PC-3 (cell line): ENCODE data around the gene C19orf47. TPM values are rescaled to one million over a fixed set of nuclear protein-coding genes. Genes with fewer than 3 reads are reported as not detected.
A peak's percentile ranks its signal among the peaks of the same experiment; 100 is the strongest.

Experiments used
- microRNA-seq: library from miRNA; unstranded; fragments of <30 nt; microRNA quantifications from one replicate; pipeline ENCODE4 v1.1.0, GENCODE V29; 2020; ENCODE audit not compliant: unreplicated experiment
- total RNA-seq: library from RNA; depleted of rRNA; stranded (reverse); fragments of >200 nt; gene quantifications from 2 replicates; pipeline ENCODE4 v1.2.3, GENCODE V29; 2014; rRNA removed

Gene C19orf47
- total RNA-seq, 1 experiment from 2014 or later = 13.9 TPM

Small RNAs within 50 kb of the gene (microRNA-seq; reads per million reads assigned to microRNA genes)
- gene MIR641 (22.1 reads per million, percentile 47 among the genes with 10 or more reads in this experiment), gene MIR6796 (not detected)

Other genes starting within 250 kb of the C19orf47 start
- 11.2 and 13.0 TPM in 2 replicates for gene MAP3K10, start 157.0 kb downstream of the C19orf47 start, total RNA-seq
- 0.15 and 0.17 TPM in 2 replicates for gene TTC9B, start 130.0 kb downstream of the C19orf47 start, total RNA-seq
- not detected in 2 replicates for gene CCNP, start 121.7 kb downstream of the C19orf47 start, total RNA-seq
- gene AKT2, start 63.1 kb downstream of the C19orf47 start, total RNA-seq = 80.6 and 84.9 TPM in 2 replicates
- gene PLD3, start 298 bp upstream of the C19orf47 start, total RNA-seq = 95.4 and 96.1 TPM in 2 replicates
- 0.46 TPM in 1 of 2 replicates, not detected in the other for gene HIPK4, start 41.8 kb upstream of the C19orf47 start, total RNA-seq
- 2.2 and 2.7 TPM in 2 replicates for gene PRX, start 65.0 kb upstream of the C19orf47 start, total RNA-seq
- 16.1 and 16.8 TPM in 2 replicates for gene SERTAD1, start 77.6 kb upstream of the C19orf47 start, total RNA-seq
- gene SERTAD3, start 95.9 kb upstream of the C19orf47 start, total RNA-seq = 7.9 and 12.9 TPM in 2 replicates
- 196 and 246 TPM in 2 replicates for gene BLVRB, start 117.3 kb upstream of the C19orf47 start, total RNA-seq
- 0.81 and 1.9 TPM in 2 replicates for gene SPTBN4, start 118.6 kb upstream of the C19orf47 start, total RNA-seq
- gene SHKBP1, start 228.5 kb upstream of the C19orf47 start, total RNA-seq = 43.0 and 63.2 TPM in 2 replicates